ENCODE measurements around the gene LNPEP.

LNPEP gene

GRCh38 chr5:97004423-97005060 is 68.7 kb downstream of the LNPEP start:
- FAIRE-seq = no peak

GRCh38 chr5:97006454-97007060 is 70.7 kb downstream of the LNPEP start:
- no peak for FAIRE-seq

GRCh38 chr5:97009212-97009898 is 73.5 kb downstream of the LNPEP start:
- no peak for FAIRE-seq

- FAIRE-seq = no peak
Measured at GRCh38 chr5:97009921-97010320, 74.0 kb downstream of the LNPEP start.

GRCh38 chr5:97010606-97011005 is 74.7 kb downstream of the LNPEP start:
- FAIRE-seq = no peak

- no peak for FAIRE-seq
Measured at GRCh38 chr5:97011567-97011966, 75.7 kb downstream of the LNPEP start.

GRCh38 chr5:97019435-97020117 is 83.7 kb downstream of the LNPEP start:
- FAIRE-seq = no peak

GRCh38 chr5:97021416-97021815 is 85.5 kb downstream of the LNPEP start:
- no peak for FAIRE-seq

GRCh38 chr5:97022898-97023297 is 87.0 kb downstream of the LNPEP start:
- FAIRE-seq = no peak

- no peak for FAIRE-seq
Measured at GRCh38 chr5:97026721-97027120, 90.8 kb downstream of the LNPEP start.

GRCh38 chr5:97037819-97038218 is 101.9 kb downstream of the LNPEP start:
- FAIRE-seq = no peak

- no peak for FAIRE-seq
Measured at GRCh38 chr5:97041239-97041638, 105.4 kb downstream of the LNPEP start.

GRCh38 chr5:97042996-97043395 is 107.1 kb downstream of the LNPEP start:
- no peak for FAIRE-seq

- FAIRE-seq = no peak
Measured at GRCh38 chr5:97043511-97043910, 107.6 kb downstream of the LNPEP start.

- FAIRE-seq = no peak
Measured at GRCh38 chr5:97044052-97044451, 108.2 kb downstream of the LNPEP start.

- FAIRE-seq = no peak
Measured at GRCh38 chr5:97046270-97046982, 110.5 kb downstream of the LNPEP start.

GRCh38 chr5:97047076-97047475 is 111.2 kb downstream of the LNPEP start:
- no peak for FAIRE-seq

- FAIRE-seq = no peak
Measured at GRCh38 chr5:97049175-97049574, 113.3 kb downstream of the LNPEP start.

GRCh38 chr5:97056263-97056662 is 120.4 kb downstream of the LNPEP start:
- no peak for FAIRE-seq

- FAIRE-seq = no peak
Measured at GRCh38 chr5:97062046-97062445, 126.2 kb downstream of the LNPEP start.

- FAIRE-seq = no peak
Measured at GRCh38 chr5:97063251-97063650, 127.4 kb downstream of the LNPEP start.

- FAIRE-seq = no peak
Measured at GRCh38 chr5:97065475-97065874, 129.6 kb downstream of the LNPEP start.

GRCh38 chr5:97067296-97067850 is 131.5 kb downstream of the LNPEP start:
- no peak for FAIRE-seq
